Colonic mucosa (tissue), 4 donors: ENCODE data around the gene SPACA7. TPM values are rescaled to one million over a fixed set of nuclear protein-coding genes. Genes with fewer than 3 reads are reported as not detected.
"Not testable (repeated sequence)": the region's sequence is repeated elsewhere in the genome, so short reads cannot be mapped to it uniquely, and the experiment has no call there.

ENCODE experiments used
- DNase-seq: peaks from one replicate; pipeline ENCODE4 v3.0.0-alpha.2; 2020
- H3K27ac ChIP-seq: fragments of 200-600 bp; one replicate; pipeline ENCODE4 v1.8.0; 2021
- H3K27me3 ChIP-seq: fragments of 200-600 bp; one replicate; pipeline ENCODE4 v1.8.0; 2021
- H3K36me3 ChIP-seq: fragments of 200-600 bp; one replicate; pipeline ENCODE4 v1.8.0; 2021
- H3K4me1 ChIP-seq: fragments of 200-600 bp; one replicate; pipeline ENCODE4 v1.8.0; 2021; ENCODE audit warnings: mild to moderate bottlenecking
- H3K4me3 ChIP-seq: fragments of 200-600 bp; one replicate; pipeline ENCODE4 v1.8.0; 2021
- H3K9ac ChIP-seq, 2 donors: one replicate each; pipeline ENCODE4 v1.7.0; 2013; ENCODE audit warnings: control low read depth in 2 of 2, low read depth in 2 of 2, low read length in 2 of 2
- H3K9me3 ChIP-seq: fragments of 200-600 bp; one replicate; pipeline ENCODE4 v1.8.0; 2021
- intact Hi-C: fragments of 100-400 bp; cut with DNase I; formaldehyde crosslinking; loops from one replicate; pipeline ENCODE4 v1.14.1; 2022
- total RNA-seq, 2 donors: library from RNA; stranded (reverse); fragmentation: NEBNext Ultra II Directional in 1 of 2; extraction: Animal tissue kit (Norgen Biotek cat#: 25700) in 1 of 2; gene quantifications; one replicate each; pipeline ENCODE4 v1.2.1, GENCODE V29; 2021
- TF ChIP-seq, protein P1 (sequence below): fragments of 200-600 bp; IDR thresholded peaks from one replicate; pipeline ENCODE4 v1.8.0; 2022; ENCODE audit warnings: antibody characterized with exemption, mild to moderate bottlenecking
- donor health status: healthy.
- donor health status: DM: no; HTN: no; CAD: no.
- donor health status: DM: no; HTN: no; CAD: no.

The SPACA7 gene
- total RNA-seq, 2 donors from 2014 or later: not detected

DNA sequence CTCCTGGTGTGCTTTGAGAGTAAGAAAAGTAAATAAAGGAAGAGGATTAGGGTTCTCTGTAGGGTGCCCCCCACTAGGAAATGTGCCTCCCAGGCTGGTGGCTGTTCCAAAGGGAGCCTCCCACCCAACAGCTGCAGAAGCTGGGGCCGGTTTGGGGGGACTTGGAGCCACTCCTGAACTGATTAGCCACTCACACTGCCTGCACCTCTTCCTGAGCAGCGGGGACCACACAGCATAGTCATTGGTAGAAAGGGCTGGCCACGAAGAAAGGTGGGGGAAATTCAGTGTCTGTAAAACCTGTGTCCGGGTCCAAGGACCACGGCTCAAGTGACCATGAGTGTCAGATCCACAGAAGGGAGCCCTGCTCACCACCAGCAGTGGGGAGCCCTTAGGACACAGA lies 55.6 kb downstream of the SPACA7 start:
- TF ChIP-seq, protein P1, sequence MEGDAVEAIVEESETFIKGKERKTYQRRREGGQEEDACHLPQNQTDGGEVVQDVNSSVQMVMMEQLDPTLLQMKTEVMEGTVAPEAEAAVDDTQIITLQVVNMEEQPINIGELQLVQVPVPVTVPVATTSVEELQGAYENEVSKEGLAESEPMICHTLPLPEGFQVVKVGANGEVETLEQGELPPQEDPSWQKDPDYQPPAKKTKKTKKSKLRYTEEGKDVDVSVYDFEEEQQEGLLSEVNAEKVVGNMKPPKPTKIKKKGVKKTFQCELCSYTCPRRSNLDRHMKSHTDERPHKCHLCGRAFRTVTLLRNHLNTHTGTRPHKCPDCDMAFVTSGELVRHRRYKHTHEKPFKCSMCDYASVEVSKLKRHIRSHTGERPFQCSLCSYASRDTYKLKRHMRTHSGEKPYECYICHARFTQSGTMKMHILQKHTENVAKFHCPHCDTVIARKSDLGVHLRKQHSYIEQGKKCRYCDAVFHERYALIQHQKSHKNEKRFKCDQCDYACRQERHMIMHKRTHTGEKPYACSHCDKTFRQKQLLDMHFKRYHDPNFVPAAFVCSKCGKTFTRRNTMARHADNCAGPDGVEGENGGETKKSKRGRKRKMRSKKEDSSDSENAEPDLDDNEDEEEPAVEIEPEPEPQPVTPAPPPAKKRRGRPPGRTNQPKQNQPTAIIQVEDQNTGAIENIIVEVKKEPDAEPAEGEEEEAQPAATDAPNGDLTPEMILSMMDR: no peak
- intact Hi-C loops: loop anchor here (5.0 kb wide), 1 partner anchor 1484 kb away; no protein-coding TSS in a partner anchor
- no peaks in the 10 kb centered on the region for H3K4me1 ChIP-seq
- H3K27ac ChIP-seq: no peak overlapping the region
- H3K9ac ChIP-seq: no peak overlapping the region
- H3K36me3 ChIP-seq: no peaks in the 10 kb centered on the region
- H3K27me3 ChIP-seq: no peaks in the 10 kb centered on the region
- DNase-seq: no peak
- no peaks in the 10 kb centered on the region for H3K9me3 ChIP-seq
- no peak overlapping the region for H3K4me3 ChIP-seq

DNA sequence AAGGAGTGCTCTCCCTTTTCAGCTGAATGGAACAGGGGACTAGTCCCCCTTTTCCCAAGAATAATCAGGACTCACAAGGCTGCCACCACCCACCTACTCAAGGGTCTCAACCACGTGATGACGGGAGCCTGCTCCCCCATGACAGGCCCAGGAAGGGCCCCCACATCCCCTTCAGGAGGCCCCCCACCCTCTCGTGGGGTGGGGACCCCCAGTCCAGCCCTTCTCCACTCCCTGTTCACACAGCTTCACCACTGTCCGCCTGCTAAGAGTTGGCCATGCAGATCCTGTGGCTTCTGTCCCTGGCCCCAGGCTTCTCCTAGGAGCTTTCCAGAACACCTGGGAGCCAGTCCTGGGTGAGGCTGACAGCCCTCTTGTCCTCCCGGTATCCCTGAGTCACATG lies 56.6 kb downstream of the SPACA7 start:
- DNase-seq, H3K4me1 ChIP-seq, H3K4me3 ChIP-seq, H3K9ac ChIP-seq, H3K36me3 ChIP-seq, H3K27ac ChIP-seq, H3K9me3 ChIP-seq, H3K27me3 ChIP-seq: not testable (repeated sequence)
- intact Hi-C loops: loop anchor here (5.0 kb wide), 1 partner anchor 1485 kb away; no protein-coding TSS in a partner anchor

GRCh38 chr13:112433517-112433916 lies 57.4 kb downstream of the SPACA7 start:
- H3K27me3 ChIP-seq, H3K4me1 ChIP-seq, H3K9ac ChIP-seq, H3K36me3 ChIP-seq, H3K27ac ChIP-seq, H3K4me3 ChIP-seq, DNase-seq, H3K9me3 ChIP-seq: not testable (repeated sequence)
- intact Hi-C loops: loop anchor here (5.0 kb wide), 1 partner anchor 1486 kb away; no protein-coding TSS in a partner anchor

DNA sequence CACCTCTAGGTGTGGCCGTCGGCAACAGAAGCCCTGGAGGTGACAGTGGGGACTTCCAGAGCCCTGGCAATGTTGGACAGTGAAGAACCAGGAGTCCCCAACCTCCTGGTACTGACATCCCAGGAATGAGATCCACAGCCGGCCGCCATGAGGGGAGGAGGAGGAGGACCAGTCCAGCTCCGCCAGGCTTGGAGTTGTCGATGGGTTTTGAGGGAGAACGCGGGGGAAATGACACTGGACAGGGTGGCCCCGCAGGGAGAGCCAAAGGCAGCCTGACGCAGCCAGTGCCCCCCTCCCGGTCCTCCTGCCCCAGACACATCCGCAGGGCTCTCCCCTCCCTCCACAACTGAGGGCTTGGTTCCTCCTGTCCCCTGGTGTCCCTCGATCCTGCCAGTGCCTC lies 57.9 kb downstream of the SPACA7 start:
- no peaks in the 10 kb centered on the region for H3K36me3 ChIP-seq
- H3K27me3 ChIP-seq: no peaks in the 10 kb centered on the region
- no peak overlapping the region for H3K27ac ChIP-seq
- no peak overlapping the region for H3K4me3 ChIP-seq
- TF ChIP-seq, protein P1: no peak
- no peak for DNase-seq
- H3K9me3 ChIP-seq: no peaks in the 10 kb centered on the region
- H3K4me1 ChIP-seq: no peaks in the 10 kb centered on the region
- H3K9ac ChIP-seq: no peak overlapping the region
- intact Hi-C loops: loop anchor here (5.0 kb wide), 1 partner anchor 1487 kb away; no protein-coding TSS in a partner anchor

GRCh38 chr13:112434937-112435523 lies 58.9 kb downstream of the SPACA7 start:
- TF ChIP-seq, protein P1: no peak

GRCh38 chr13:112435973-112436372 lies 59.8 kb downstream of the SPACA7 start:
- no peaks in the 10 kb centered on the region for H3K27me3 ChIP-seq

More at GRCh38 chr13:112434937-112435523, 58.9 kb downstream of the SPACA7 start:
- Histone ChIP-seq H3K9ac (no peak overlapping the region), H3K4me1 (no peaks in the 10 kb centered on the region), H3K36me3 (no peaks in the 10 kb centered on the region), H3K4me3 (no peak overlapping the region), H3K27me3 (no peaks in the 10 kb centered on the region), H3K9me3 (no peaks in the 10 kb centered on the region), H3K27ac (no peak overlapping the region)
- DNase-seq: no peak
- intact Hi-C loops: loop anchor here (5.0 kb wide), 1 partner anchor 1488 kb away; no protein-coding TSS in a partner anchor

More at GRCh38 chr13:112435973-112436372, 59.8 kb downstream of the SPACA7 start:
- Histone ChIP-seq H3K9me3 (no peaks in the 10 kb centered on the region), H3K36me3 (no peaks in the 10 kb centered on the region), H3K27ac (no peak overlapping the region), H3K4me1 (no peaks in the 10 kb centered on the region), H3K9ac (no peak overlapping the region), H3K4me3 (no peak overlapping the region)
- intact Hi-C loops: no loop called here
- no peak for DNase-seq
- TF ChIP-seq, protein P1: no peak
